Ovary (tissue), 10 donors: ENCODE results near the gene ARMCX5. TPM values are rescaled to one million over a fixed set of nuclear protein-coding genes. Genes with fewer than 3 reads are reported as not detected.

Experiments used
- DNase-seq, 5 donors: peaks; one replicate each; pipeline ENCODE4 v3.0.0-alpha.2; 2019 to 2020
- H3K27ac ChIP-seq, 2 donors: fragments of 200-600 bp; one replicate each; pipeline versions ENCODE4 v1.5.1 to v1.8.0; 2019 to 2022
- H3K27me3 ChIP-seq: fragments of 200-600 bp; one replicate; pipeline ENCODE4 v1.8.0; 2022
- H3K36me3 ChIP-seq: fragments of 200-600 bp; sonication (generic); one replicate; pipeline ENCODE4 v1.5.1; 2019
- H3K4me1 ChIP-seq: one replicate; pipeline ENCODE4 v1.8.1; 2013; ENCODE audit warnings: mild to moderate bottlenecking, moderate library complexity; ENCODE audit not compliant: insufficient read depth
- H3K4me3 ChIP-seq: fragments of 200-600 bp; sonication (generic); one replicate; pipeline ENCODE4 v1.5.1; 2017
- H3K9me3 ChIP-seq, 2 donors: fragments of 200-600 bp in 1 of 2; sonication (generic) in 1 of 2; one replicate each; pipeline versions ENCODE4 v1.5.1 to v1.8.1; 2013 to 2019; ENCODE audit warnings: mild to moderate bottlenecking in 1 of 2, moderate library complexity in 1 of 2
- CTCF ChIP-seq, 3 donors: fragments of 450-650 bp in 2 of 3; fragments of 200-600 bp in 1 of 3; IDR thresholded peaks; one replicate each; pipeline versions ENCODE4 v1.5.1 to v1.8.0; 2016 to 2022; ENCODE audit warnings: antibody characterized with exemption in 3 of 3, mild to moderate bottlenecking in 1 of 3
- EP300 ChIP-seq: sonication (generic); formaldehyde crosslinking; IDR thresholded peaks from one replicate; pipeline ENCODE4 v1.6.1; 2017; ENCODE audit warnings: antibody characterized with exemption
- POLR2A ChIP-seq: fragments of 450-650 bp; IDR thresholded peaks from one replicate; pipeline ENCODE4 v1.6.1; 2017; ENCODE audit warnings: antibody characterized with exemption, mild to moderate bottlenecking, moderate library complexity
- WGBS, 3 donors: extraction: QIAGEN DNeasy Blood & Tissue Kit in 1 of 3; methylation state at CpG; one replicate each; pipeline versions ENCODE4 v1.1.5 to v1.1.7; 2013 to 2017; 5-methylcytosine and 5-hydroxymethylcytosine counted together
- intact Hi-C, 4 donors: fragments of 100-400 bp; cut with DNase I; formaldehyde crosslinking; loops; one replicate each; pipeline versions ENCODE4 v1.11.0 to v1.15.1; 2022 to 2023
- long read RNA-seq, 3 donors: library from polyadenylated mRNA in 2 of 3; unstranded in 2 of 3; transcript quantifications; one replicate each; pipeline ENCODE4 v2.0.0 and lab custom pipeline, GENCODE V29; 2021 to 2026
- polyA plus RNA-seq, 2 donors: library from polyadenylated mRNA; stranded (reverse); fragments of 200-250 nt in 1 of 2; fragments of 350-450 nt in 1 of 2; fragmentation: Illumina TruSeq in 1 of 2; extraction: RNeasy Lipid Tissue Mini Kit (QIAGEN cat#74804) in 1 of 2; gene quantifications; one replicate each; pipeline ENCODE4 v1.2.3, GENCODE V29; 2013 to 2014
- total RNA-seq, 7 donors: library from RNA; depleted of rRNA in 2 of 7; stranded (reverse); fragments of >200 nt in 2 of 7; fragmentation: NEBNext Ultra II Directional in 3 of 7; extraction: Animal tissue kit (Norgen Biotek cat#: 25700) in 3 of 7; gene quantifications; one replicate each; pipeline versions ENCODE4 v1.1.0 to v1.2.4, GENCODE V29; 2016 to 2023
- donor health status: DM: no; HTN: no; CAD: no; lungs with moderate emphysema.
- donor health status: DM: no; HTN: no; CAD: no.
- donor health status: Bipolar disorder and iron deficiency.
- donor health status: DM: yes; HTN: yes; CAD: no.
- donor health status: DM: no; HTN: no; CAD: no.
- donor health status: DM: yes; HTN: yes; CAD: no.

The ARMCX5 gene
- total RNA-seq, result 10 to 100 TPM; 10.6 to 17.6 (median 13.2) TPM
- polyA plus RNA-seq, result 10 to 100 TPM; 10.2 to 14.8 TPM
- long read RNA-seq, donor 1, full-length matches to known transcripts, result 31 of 34 reads
- long read RNA-seq, donor 1, partial matches to known transcripts, result 1 of 34 reads
- long read RNA-seq, donor 1, other reads (novel, unspliced or antisense), result 2 of 34 reads
- long read RNA-seq, donor 2, full-length matches to known transcripts, result 22 of 22 reads
- long read RNA-seq, donor 2, partial matches to known transcripts, result 0 of 22 reads
- long read RNA-seq, donor 2, other reads (novel, unspliced or antisense), result 0 of 22 reads
- long read RNA-seq, donor 3, full-length matches to known transcripts, result 19 of 22 reads
- long read RNA-seq, donor 3, partial matches to known transcripts, result 0 of 22 reads
- long read RNA-seq, donor 3, other reads (novel, unspliced or antisense), result 3 of 22 reads

- peak; percentile 71 to 74 (median 72) for DNase-seq
- peak within 1 kb of the TSS; percentile 49 for H3K4me3 ChIP-seq
- H3K9me3 ChIP-seq, result no peaks in the 10 kb centered on the region
- peak within 1 kb of the TSS; percentile 48 to 57 for H3K27ac ChIP-seq
- WGBS, 3 donors, result 30 to 37% (median 34%) methylated on average over 42 of the region's 42 CpGs
- H3K27me3 ChIP-seq, result no peaks in the 10 kb centered on the region
- H3K36me3 ChIP-seq, result no peaks in the 10 kb centered on the region
- intact Hi-C loops, result no loop called here
- TF ChIP-seq CTCF (IDR thresholded peaks at IDR 0.05), result peak in 1 of 3 donors; percentile 27
- peak; percentile 54 for TF ChIP-seq POLR2A
- TF ChIP-seq EP300, result no peak
- no peaks in the 10 kb centered on the region for H3K4me1 ChIP-seq
These were observed at the start of gene ARMCX5 for GRCh38 chrX:102599084-102599950. Gene ARMCX5, plus strand, starts transcription at chrX:102599515. Its CDS starts 2,627 bp downstream, at chrX:102602142.

GRCh38 chrX:102558607-102559006 is 40.7 kb upstream of the ARMCX5 start:
- no peak overlapping the region for H3K27ac ChIP-seq
- no peak overlapping the region for H3K4me3 ChIP-seq
- DNase-seq, result no peak
- H3K9me3 ChIP-seq, result no peaks in the 10 kb centered on the region
- no peak for TF ChIP-seq CTCF (IDR thresholded peaks at IDR 0.05)
- TF ChIP-seq EP300, result no peak
- TF ChIP-seq POLR2A, result no peak
- H3K27me3 ChIP-seq, result no peaks in the 10 kb centered on the region
- 78 to 88% (median 82%) methylated on average over 2 of the region's 2 CpGs for WGBS, 3 donors
- intact Hi-C loops, result no loop called here
- no peaks in the 10 kb centered on the region for H3K4me1 ChIP-seq
- H3K36me3 ChIP-seq, result no peaks in the 10 kb centered on the region

- TF ChIP-seq EP300 (no peak), CTCF (IDR thresholded peaks at IDR 0.05) (no peak)
- 66 to 75% (median 71%) methylated on average over 2 of the region's 2 CpGs for WGBS, 3 donors
- no peak for DNase-seq
- Histone ChIP-seq H3K4me1 (no peaks in the 10 kb centered on the region), H3K4me3 (no peak overlapping the region), H3K27me3 (no peaks in the 10 kb centered on the region), H3K9me3 (no peaks in the 10 kb centered on the region), H3K27ac (no peak overlapping the region), H3K36me3 (no peaks in the 10 kb centered on the region)
- intact Hi-C loops, result no loop called here
These were observed 38.8 kb upstream of the ARMCX5 start for GRCh38 chrX:102560423-102561068.

- intact Hi-C loops, result no loop called here
- no peaks in the 10 kb centered on the region for H3K4me1 ChIP-seq
- DNase-seq, result no peak
- no peak overlapping the region for H3K4me3 ChIP-seq
- H3K27ac ChIP-seq, result no peak overlapping the region
- no peak for TF ChIP-seq CTCF (IDR thresholded peaks at IDR 0.05)
- TF ChIP-seq EP300, result no peak
- no peak for TF ChIP-seq POLR2A
- H3K36me3 ChIP-seq, result no peaks in the 10 kb centered on the region
- H3K27me3 ChIP-seq, result no peaks in the 10 kb centered on the region
- no peaks in the 10 kb centered on the region for H3K9me3 ChIP-seq
- WGBS, 3 donors, result 25 to 35% (median 31%) methylated on average over 1 of the region's 1 CpG
These were observed 18.4 kb upstream of the ARMCX5 start for GRCh38 chrX:102580891-102581290.
